ENCODE data around the gene TRIM71. TPM values are rescaled to one million over a fixed set of nuclear protein-coding genes. Genes with fewer than 3 reads are reported as not detected.
"Not testable (repeated sequence)": the region's sequence is repeated elsewhere in the genome, so short reads cannot be mapped to it uniquely, and the experiment has no call there.

TRIM71 gene
- polyA plus RNA-seq, 1 donor from 2014 or later, result 4.0 TPM

GRCh38 chr3:32782407-32782806, 35.4 kb upstream of the TRIM71 start:
- Histone ChIP-seq H3K27me3 (ENCODE audit: insufficient read depth, low read depth, low read length) (peaks cover 12% of the 10 kb centered on the region), H3K36me3 (ENCODE audit: insufficient read depth, low read length) (no peaks in the 10 kb centered on the region), H3K79me2 (replicated peaks; ENCODE audit: insufficient read depth, low read length) (no peaks in the 10 kb centered on the region), H3K9me2 (ENCODE audit: insufficient read depth, low read length) (no peaks in the 10 kb centered on the region), H2AFZ (ENCODE audit: low read depth, low read length) (no peak overlapping the region), H3F3A (ENCODE audit: insufficient read depth, low read length, poor library complexity, severe bottlenecking) (peaks cover 5% of the 10 kb centered on the region), H4K20me1 (ENCODE audit: insufficient read depth) (no peaks in the 10 kb centered on the region), H3K27ac (ENCODE audit: low read length) (no peak overlapping the region), H3K4me3 (ENCODE audit: low read length) (no peak overlapping the region), H3K9me3 (ENCODE audit: low read length) (no peaks in the 10 kb centered on the region), H3K9ac (ENCODE audit: low read length) (no peak overlapping the region), H3K4me2 (ENCODE audit: low read length) (no peak overlapping the region)
- TF ChIP-seq TAF1 (IDR thresholded peaks at IDR 0.05; ENCODE audit: low read depth), result no peak

GRCh38 chr3:32791833-32792232, 26.0 kb upstream of the TRIM71 start:
- no peaks in the 10 kb centered on the region for H3K9me3 ChIP-seq (ENCODE audit: low read length)
- no peak overlapping the region for H2AFZ ChIP-seq (ENCODE audit: low read depth, low read length)
- no peak overlapping the region for H3K27ac ChIP-seq (ENCODE audit: low read length)
- TF ChIP-seq RAD21 (conservative IDR thresholded peaks at IDR 0.05) (no peak), MXI1 (conservative IDR thresholded peaks at IDR 0.05; ENCODE audit: poor library complexity, severe bottlenecking) (no peak), EZH2 (IDR thresholded peaks at IDR 0.05; ENCODE audit: borderline replicate concordance, insufficient read depth, low read length, poor library complexity, severe bottlenecking) (no peak), CTCF (IDR thresholded peaks at IDR 0.05; ENCODE audit: poor library complexity, severe bottlenecking) (no peak), SMC3 (conservative IDR thresholded peaks at IDR 0.05; ENCODE audit: poor library complexity) (no peak), POLR2AphosphoS5 (IDR thresholded peaks at IDR 0.05) (no peak)
- no peak overlapping the region for H3K9ac ChIP-seq (ENCODE audit: low read length)
- H3K27me3 ChIP-seq (ENCODE audit: insufficient read depth, low read depth, low read length), result no peaks in the 10 kb centered on the region
- H4K20me1 ChIP-seq (ENCODE audit: insufficient read depth), result no peaks in the 10 kb centered on the region
- no peaks in the 10 kb centered on the region for H3K9me2 ChIP-seq (ENCODE audit: insufficient read depth, low read length)
- no peaks in the 10 kb centered on the region for H3F3A ChIP-seq (ENCODE audit: insufficient read depth, low read length, poor library complexity, severe bottlenecking)
- H3K4me3 ChIP-seq (ENCODE audit: low read length), result no peak overlapping the region
- no peaks in the 10 kb centered on the region for H3K36me3 ChIP-seq (ENCODE audit: insufficient read depth, low read length)
- H3K4me2 ChIP-seq (ENCODE audit: low read length), result no peak overlapping the region
- H3K79me2 ChIP-seq (replicated peaks; ENCODE audit: insufficient read depth, low read length), result no peaks in the 10 kb centered on the region

GRCh38 chr3:32794487-32795308, 23.1 kb upstream of the TRIM71 start:
- TF ChIP-seq CTCF (IDR thresholded peaks at IDR 0.05; ENCODE audit: poor library complexity, severe bottlenecking) (no peak), REST (IDR thresholded peaks at IDR 0.05; ENCODE audit: borderline replicate concordance) (no peak), EP300 (conservative IDR thresholded peaks at IDR 0.05; ENCODE audit: poor library complexity, severe bottlenecking) (no peak), TAF1 (IDR thresholded peaks at IDR 0.05; ENCODE audit: low read depth) (no peak), EZH2 (IDR thresholded peaks at IDR 0.05; ENCODE audit: borderline replicate concordance, insufficient read depth, low read length, poor library complexity, severe bottlenecking) (no peak), POLR2AphosphoS5 (IDR thresholded peaks at IDR 0.05) (no peak), MXI1 (conservative IDR thresholded peaks at IDR 0.05; ENCODE audit: poor library complexity, severe bottlenecking) (no peak), RAD21 (conservative IDR thresholded peaks at IDR 0.05) (no peak), SMC3 (conservative IDR thresholded peaks at IDR 0.05; ENCODE audit: poor library complexity) (no peak)
- no peaks in the 10 kb centered on the region for H3K9me2 ChIP-seq (ENCODE audit: insufficient read depth, low read length)
- no peaks in the 10 kb centered on the region for H3F3A ChIP-seq (ENCODE audit: insufficient read depth, low read length, poor library complexity, severe bottlenecking)
- H3K4me3 ChIP-seq (ENCODE audit: low read length), result no peak overlapping the region
- no peaks in the 10 kb centered on the region for H3K27me3 ChIP-seq (ENCODE audit: insufficient read depth, low read depth, low read length)
- H3K79me2 ChIP-seq (replicated peaks; ENCODE audit: insufficient read depth, low read length), result no peaks in the 10 kb centered on the region
- no peaks in the 10 kb centered on the region for H3K36me3 ChIP-seq (ENCODE audit: insufficient read depth, low read length)
- no peak overlapping the region for H2AFZ ChIP-seq (ENCODE audit: low read depth, low read length)
- H3K4me2 ChIP-seq (ENCODE audit: low read length), result no peak overlapping the region
- H3K27ac ChIP-seq (ENCODE audit: low read length), result no peak overlapping the region
- no peaks in the 10 kb centered on the region for H3K9me3 ChIP-seq (ENCODE audit: low read length)
- no peak overlapping the region for H3K9ac ChIP-seq (ENCODE audit: low read length)
- H4K20me1 ChIP-seq (ENCODE audit: insufficient read depth), result no peaks in the 10 kb centered on the region

GRCh38 chr3:32796384-32796950, 21.3 kb upstream of the TRIM71 start:
- not testable (repeated sequence) for H3K9me2 ChIP-seq (ENCODE audit: insufficient read depth, low read length); H3K9me3 ChIP-seq (ENCODE audit: low read length); H3F3A ChIP-seq (ENCODE audit: insufficient read depth, low read length, poor library complexity, severe bottlenecking); H3K9ac ChIP-seq (ENCODE audit: low read length); H3K4me2 ChIP-seq (ENCODE audit: low read length); H3K27ac ChIP-seq (ENCODE audit: low read length); H3K4me3 ChIP-seq (ENCODE audit: low read length); H4K20me1 ChIP-seq (ENCODE audit: insufficient read depth); H3K79me2 ChIP-seq (replicated peaks; ENCODE audit: insufficient read depth, low read length); H3K27me3 ChIP-seq (ENCODE audit: insufficient read depth, low read depth, low read length); H2AFZ ChIP-seq (ENCODE audit: low read depth, low read length); H3K36me3 ChIP-seq (ENCODE audit: insufficient read depth, low read length)
